HG03196 (cell line): ENCODE measurements around the gene BPIFB4.
"Not testable (repeated sequence)": the region's sequence is repeated elsewhere in the genome, so short reads cannot be mapped to it uniquely, and the experiment has no call there.

Experiments
- ATAC-seq: cut with Tn5 transposase; IDR thresholded peaks from one replicate; pipeline ENCODE4 v1.9.1; 2021; ENCODE audit not compliant: unreplicated experiment

BPIFB4 gene

DNA sequence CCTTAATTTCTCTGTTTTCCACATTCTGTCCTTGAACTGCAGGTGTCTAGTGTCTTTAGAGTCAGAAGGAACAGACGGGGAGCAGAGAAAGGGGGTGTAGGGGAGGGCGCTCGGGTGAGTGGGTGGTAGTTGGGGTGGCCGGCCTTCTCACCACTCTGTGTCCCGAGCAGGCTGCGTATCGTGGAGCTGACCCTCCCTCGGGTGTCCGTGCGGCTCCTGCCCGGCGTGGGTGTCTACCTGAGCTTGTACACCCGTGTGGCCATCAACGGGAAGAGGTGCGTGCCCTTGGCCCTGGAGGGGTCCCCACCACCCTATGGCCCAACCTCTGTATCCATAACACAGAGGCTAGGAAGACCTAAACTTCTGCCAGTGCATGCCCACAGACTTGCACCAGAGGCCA lies 5.3 kb downstream of the BPIFB4 start:
- no peak for ATAC-seq

DNA sequence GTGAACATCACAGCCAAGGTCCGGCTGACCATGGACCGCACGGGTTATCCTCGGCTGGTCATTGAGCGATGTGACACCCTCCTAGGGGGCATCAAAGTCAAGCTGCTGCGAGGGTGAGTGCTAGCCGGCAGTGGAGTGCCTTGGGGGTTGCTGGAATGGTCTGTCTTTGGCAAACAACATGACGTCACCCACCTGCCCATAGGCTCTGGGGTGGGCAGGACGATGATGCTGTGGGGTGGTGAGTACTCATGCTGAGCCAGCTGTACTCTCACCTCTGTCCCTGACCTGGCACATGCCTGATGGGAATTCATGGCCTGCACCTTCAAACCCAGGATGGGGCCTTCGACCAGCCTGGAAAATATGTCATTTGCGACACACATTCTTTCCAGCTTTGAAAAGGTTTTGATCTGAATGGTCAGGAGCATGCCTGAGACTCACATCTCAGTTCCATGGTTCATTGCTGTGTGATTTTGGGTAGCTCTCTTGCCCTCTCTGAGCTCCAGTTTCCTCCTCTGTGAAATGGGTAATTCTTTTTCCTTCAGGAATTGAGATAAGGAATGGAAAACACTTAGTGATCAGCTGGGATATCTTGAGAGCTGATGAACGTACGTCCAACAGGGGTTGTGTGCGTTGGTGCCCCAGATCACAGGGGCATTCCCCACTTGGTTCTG lies 6.7 kb downstream of the BPIFB4 start:
- ATAC-seq, result no peak

DNA sequence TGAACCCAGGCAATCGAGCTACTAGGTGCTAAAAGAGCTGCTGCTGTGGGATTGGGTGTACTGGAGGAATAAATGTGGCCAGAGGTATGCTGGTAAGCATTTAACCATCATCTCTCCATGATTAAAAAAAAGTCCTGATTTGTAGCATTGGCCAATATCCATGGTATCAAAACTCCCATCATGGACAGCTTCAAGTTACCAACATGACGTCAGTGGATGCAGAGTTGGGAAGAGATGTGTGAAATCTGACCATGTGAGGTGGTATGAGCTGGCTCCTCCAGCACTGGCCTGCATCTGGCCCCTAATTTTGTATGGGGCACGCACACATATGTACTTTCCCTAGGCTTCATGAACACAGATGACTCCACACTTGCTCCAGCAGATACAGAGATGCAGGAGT lies 11.7 kb downstream of the BPIFB4 start:
- no peak for ATAC-seq

DNA sequence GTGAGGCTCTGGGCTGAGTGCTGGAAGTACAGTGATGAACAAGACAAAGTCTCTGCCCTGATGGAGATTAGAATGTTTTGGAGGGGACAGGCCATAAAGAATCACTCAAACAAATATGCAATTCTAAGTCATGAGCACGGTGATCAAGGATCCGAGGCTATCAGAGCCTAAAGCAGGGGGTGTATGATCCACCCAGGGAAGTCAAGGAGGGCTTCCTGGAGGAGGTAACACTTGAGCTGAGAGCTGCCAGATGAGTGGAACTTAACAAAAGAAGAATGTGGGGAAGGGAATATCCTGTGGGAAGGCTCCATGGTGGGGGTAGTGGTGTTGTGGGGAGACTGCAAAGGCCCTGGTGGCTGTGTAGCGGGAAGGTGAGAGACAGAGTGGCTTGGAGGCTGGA lies 12.2 kb downstream of the BPIFB4 start:
- no peak for ATAC-seq

DNA sequence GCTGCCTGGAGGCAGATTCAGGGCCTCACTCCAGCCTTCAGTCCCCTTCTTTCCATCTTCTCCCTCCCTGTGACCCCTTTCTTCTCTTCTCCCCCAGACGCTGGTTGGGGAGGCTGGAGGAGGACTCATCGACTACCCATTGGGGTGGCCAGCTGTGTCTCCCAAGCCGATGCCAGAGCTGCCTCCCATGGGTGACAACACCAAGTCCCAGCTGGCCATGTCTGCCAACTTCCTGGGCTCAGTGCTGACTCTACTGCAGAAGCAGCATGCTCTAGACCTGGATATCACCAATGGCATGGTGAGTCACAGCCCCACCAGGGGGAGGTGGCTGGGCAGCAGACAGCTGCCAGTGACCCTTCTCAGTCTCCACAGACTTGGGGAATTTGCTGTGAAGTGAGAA lies 12.9 kb downstream of the BPIFB4 start:
- no peak for ATAC-seq

DNA sequence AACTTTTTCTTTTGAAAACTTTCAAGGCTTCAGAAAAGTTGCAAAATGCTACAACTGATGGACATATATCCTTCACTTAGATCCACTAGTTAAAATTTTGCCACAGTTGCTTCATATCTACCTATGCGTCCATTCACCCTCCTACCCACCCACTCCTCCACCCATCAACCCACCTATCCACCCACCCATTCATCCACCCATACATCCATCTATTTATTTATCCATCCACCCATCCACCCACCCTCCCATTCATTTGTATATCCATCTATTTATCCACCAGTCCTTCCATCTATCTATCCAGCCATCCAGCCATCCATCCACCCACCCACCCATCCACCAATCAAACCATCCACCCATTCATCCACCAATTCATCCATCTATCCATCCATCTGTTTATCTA lies 13.6 kb downstream of the BPIFB4 start:
- no peak for ATAC-seq

DNA sequence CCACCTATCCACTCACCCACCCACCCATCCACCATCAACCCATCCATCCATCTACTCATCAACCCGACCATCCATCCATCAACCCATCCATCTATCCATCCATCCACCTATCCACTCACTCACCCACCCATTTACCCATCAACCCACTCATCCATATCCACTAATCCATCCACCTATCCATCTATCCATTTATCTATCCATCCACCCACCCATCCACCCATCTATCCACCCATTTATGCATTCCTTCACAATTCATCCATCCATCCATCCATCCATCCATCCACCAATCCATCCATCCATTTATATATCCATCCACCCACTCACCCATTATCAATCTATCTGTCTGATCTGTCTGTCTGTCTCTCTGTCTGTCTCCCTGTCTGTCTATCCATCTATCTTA lies 14.1 kb downstream of the BPIFB4 start:
- no peak for ATAC-seq

DNA sequence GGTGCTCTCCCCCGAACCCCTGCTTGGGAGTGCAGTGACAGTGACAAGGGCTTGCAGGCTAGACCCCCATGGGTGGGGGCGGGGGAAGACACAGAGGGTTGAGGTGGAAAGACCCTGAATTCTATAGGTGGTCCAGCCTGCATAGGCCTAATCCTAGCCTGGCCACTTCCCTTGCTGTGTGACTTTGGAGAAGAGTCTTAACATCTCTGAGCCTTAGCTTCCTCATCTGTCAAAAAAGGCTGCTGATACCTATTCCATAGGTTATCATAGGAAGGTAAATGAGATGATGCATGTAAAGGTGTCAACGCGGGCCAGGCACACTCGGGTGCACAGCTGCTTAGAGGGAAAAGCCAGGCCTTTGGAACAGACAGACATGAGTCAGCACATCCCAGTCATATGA lies 15.8 kb downstream of the BPIFB4 start:
- no peak for ATAC-seq

DNA sequence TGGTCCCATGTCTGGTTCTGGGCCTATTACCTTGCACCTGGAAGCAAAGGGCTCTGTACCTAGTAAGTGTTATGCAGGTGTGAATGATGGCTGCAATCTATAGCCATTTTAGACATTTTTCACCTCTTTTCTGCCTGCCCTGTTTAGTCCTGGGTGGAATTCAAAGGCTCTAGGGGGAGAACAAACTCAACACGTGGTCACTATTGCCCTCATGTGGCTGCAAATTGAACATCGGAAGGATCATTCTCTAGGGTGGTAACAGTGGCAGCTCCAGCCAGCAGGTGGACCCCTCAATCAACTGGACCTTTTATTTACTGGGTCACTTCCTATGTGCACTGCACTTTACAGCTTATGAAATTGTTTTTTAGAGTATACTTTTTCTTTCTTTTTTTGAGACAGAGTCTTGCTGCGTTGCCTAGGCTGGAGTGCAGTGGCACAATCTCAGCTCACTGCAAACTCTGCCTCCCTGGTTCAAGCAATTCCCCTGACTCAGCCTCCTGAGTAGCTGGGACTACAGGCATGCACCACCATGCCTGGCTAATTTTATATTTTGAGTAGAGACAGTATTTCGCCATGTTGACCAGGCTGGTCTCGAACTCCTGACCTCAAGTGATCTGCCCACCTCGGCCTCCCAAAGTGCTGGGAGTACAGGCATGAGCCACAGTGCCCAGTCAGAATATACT lies 16.6 kb downstream of the BPIFB4 start:
- ATAC-seq, result not testable (repeated sequence)

DNA sequence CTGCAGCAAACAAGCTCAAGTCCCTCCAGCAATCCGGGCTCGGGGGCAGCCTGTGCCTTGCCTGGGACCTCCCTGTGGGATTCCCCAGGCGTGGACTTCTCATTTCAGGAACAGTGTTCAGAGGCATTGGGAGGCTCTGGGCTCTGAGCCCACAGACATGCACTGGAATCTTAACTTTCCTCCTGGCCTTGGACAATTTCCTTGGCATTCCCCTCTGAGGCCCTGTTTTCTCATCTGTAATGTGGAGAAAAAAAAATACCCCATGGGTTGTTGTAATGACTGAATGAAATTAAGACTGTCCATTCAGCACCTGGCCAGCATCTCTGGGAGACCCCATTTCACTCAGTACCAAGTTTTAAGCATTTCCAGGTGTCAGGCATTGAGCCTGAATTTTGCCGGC lies 17.6 kb downstream of the BPIFB4 start:
- ATAC-seq, result no peak

DNA sequence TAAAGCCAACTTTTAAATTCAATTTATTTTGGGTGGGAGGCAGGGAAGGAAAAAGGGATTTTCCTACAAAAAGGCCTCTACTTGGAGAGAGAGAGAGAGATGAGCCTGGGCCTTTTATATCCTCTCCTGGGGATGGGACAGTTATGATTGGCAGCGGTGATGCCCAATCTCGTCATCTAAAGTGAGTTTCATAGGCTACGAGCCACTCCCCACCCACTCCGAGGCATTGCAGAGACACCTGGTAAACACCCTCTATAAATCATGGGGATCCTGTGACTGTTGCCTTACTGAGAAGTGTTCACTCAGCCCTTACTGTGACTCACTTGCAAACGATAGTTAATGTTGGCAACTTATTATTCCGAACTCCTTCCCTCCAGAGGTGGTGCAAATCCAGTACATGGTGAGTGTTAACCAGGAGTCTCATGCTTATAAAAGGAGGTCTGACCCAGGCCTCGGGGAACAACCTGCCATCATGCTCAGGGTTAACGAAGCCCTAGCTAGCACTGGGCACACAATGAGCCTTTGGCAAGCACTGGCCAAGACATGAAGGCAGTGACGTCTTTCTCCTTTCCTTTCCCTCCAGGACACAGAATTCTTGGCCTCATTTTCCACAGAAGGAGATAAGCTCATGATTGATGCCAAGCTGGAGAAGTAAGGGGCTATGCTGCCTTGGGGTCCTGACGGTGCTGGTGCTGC lies 20.5 kb downstream of the BPIFB4 start:
- no peak for ATAC-seq

DNA sequence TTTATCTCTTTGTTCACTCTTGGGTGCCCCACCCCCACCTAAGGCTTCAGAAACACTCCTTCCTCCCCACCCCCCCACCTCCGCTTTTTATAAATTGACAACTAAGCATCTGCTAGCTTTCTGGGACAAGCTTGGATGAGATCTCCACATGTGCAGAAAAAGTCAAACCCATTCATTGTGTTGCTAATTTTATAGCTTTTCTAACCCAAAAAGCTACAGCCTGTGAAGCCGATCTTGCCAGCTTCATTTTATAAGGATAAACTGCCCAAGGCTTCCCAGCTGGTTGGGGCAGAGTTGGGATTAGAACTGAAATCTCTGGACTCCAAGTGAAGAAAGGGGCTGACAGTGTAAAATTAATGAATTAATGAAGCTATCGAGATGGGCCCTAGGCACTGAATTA lies 24.1 kb downstream of the BPIFB4 start:
- no peak for ATAC-seq

DNA sequence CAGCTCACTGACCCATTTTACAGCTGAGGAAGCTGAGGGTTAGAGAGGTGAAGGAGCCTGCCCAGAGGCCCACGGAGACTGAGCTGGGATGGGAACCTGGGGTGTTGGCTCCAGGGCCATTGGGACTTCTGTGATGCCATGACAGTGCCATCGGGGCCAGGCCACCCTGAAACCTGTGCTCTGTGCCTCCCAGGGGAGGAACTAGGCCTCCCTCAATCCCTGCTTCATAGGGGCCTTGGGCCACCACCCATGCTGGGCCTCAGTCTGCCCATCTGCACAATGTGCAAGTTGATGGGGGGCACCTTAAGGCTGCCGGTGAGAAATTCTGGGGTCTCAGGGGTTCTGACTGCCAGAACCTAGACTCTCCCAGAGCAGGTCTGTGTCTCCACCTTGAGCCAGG lies 24.9 kb downstream of the BPIFB4 start:
- ATAC-seq, result no peak

DNA sequence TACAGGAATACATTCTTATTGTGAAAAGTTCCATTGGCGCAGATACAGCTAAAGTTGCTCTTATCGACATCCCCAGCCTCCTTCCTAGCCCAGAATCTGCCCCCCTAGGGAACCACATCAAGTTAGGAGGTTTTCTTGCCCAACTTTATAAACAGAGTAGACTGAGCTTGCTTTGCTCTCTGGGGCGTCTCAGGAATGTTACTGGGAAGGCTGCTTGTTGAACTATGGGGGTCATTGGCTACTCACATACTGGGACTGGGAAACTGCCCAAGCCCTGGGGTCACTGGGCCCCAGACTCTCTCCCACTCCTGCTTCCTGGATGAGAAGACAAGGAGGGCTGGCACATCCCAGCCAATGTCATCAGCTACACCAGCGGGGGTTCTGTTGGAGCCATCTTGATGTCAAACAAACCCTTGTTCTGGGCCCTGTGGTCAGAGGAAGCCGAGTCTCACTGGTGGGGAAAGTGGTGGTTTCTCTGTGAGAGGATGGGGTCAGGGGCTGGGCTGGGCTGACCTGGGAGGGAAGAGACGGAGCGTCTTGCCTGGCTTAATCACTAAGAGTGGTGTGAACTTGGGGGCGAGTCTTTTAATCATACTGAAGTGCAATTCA lies 26.0 kb downstream of the BPIFB4 start:
- ATAC-seq, result no peak

DNA sequence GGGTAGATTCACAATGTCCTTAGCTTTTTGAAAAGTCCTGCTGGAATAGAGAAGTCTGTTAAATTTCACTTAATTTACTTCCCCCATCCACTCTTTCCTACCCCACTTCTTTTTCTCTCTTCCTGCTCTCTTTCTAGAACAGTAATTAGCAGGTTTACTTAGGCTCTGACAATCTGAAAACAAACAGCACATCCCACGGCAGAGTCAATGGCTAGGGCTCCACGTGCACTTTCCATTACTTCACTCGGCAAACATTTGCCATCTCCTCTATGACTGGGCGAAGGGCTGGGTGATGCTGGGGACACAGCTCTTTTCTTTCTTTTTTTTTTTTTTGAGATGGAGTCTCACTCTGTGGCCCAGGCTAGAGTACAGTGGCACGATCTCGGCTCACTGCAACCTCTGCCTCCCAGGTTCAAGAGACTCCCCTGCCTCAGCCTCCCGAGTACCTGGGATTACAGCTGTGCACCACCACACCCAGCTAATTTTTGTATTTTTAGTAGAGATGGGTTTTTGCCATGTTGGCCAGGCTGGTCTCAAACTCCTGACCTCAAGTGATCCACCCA lies 26.7 kb downstream of the BPIFB4 start:
- ATAC-seq, result not testable (repeated sequence)

DNA sequence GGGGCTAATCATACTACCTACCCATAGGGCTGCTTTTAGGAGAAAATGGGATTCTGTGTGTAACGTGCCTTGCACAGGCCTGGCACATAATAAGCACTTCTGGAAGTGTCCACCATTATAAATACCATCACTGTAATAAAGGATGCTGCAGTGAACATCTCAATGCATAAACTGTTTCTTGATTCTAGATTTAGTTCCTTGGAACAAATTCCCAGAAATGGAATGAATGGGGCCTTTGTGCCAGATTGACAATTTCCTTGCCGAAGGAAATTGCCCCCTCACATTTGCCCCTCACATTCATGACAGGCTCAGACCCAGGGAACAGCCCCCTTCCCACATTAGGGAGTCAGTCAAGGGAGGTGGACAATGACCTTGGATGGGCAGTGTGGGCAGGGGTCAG lies 29.2 kb downstream of the BPIFB4 start:
- ATAC-seq, result no peak

DNA sequence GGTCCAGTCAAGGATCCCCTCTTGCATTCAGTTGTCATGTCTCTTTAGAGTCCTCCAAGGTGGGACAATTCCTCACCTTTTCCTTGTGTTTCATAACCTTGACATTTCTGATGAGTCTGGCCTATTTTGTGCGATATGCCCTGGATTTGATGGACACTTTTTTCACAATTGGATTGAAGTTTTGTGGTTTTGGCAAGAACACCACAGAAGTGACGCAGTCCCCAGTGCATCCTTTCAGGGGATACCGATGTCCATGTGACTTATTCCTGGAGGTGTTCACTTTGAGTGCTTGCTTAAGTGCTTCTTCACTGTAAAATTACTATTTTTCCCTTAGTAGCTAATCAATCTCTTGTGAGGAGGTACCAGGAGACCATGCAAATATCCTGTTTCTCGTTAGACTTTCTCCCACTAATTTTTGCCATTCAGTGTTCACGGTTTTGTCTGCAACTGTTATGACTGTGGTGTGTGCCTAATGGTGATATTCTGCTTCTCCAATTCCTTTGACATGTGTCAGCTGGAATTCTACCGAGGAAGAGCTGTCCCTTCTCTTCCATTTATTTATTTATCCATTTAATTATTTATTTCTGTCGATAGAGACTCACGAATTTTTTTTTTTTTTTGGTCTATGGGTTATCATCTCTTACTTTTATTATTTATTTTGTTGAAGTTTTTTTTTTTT lies 30.8 kb downstream of the BPIFB4 start:
- ATAC-seq, result no peak

DNA sequence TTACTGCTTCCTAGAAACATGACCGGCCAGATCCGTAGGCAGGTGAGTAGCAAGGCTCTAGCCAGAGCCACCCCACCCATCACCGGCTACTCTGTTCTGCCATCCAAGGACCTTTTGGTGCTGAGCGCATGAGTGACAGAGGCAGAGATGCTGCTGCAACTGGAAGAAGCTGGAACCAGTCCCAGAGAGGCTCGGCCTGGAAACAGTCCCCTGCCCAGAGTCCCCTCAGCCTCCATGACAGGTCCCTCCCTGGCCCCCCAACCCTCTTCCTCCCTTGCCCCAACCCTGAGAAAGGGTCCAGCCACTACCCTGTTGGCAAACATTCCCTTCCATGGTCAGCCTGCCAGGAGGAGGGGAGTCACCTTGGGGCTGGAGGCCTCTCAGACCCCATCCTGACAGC lies 31.9 kb downstream of the BPIFB4 start:
- no peak for ATAC-seq

DNA sequence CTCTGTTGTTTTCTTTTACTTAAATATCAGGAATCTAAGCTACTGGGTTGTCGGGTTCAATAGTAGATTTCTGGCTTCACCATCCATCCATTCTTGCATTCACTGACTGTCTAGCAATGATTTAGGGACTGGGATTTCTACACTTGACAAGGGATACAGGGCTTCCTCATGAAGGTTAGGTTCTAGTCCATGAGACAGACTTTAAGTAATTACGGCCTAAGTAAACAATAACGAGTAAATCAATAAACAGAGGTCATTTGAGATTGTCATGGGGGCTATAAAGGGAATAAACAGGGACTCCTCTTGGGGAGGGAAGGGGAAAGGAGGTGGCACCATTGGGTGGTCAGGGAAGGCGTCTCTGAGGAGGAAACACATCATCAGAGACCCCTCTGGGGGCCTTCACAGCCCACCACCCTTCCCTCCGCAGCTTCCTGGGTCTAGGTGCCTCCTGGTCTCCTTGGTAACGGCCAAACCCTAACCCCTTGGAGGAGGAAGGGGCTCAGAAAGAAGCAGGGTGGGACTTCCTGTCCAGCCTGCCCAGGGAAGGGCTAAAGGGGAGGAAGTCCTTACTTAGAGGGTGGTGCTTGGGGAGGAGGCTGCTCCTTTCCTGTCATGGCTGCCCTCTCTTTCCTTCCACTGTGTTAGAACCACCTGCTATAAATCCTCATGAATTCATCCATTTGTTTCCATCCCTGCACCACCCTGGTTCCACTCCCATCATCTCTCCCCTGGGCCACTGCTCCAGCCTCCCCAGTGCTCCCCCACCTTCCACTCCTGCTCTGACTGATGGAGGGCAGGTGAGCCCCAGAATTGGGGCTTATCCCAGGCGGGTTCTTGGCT lies 33.3 kb downstream of the BPIFB4 start:
- no peak for ATAC-seq

DNA sequence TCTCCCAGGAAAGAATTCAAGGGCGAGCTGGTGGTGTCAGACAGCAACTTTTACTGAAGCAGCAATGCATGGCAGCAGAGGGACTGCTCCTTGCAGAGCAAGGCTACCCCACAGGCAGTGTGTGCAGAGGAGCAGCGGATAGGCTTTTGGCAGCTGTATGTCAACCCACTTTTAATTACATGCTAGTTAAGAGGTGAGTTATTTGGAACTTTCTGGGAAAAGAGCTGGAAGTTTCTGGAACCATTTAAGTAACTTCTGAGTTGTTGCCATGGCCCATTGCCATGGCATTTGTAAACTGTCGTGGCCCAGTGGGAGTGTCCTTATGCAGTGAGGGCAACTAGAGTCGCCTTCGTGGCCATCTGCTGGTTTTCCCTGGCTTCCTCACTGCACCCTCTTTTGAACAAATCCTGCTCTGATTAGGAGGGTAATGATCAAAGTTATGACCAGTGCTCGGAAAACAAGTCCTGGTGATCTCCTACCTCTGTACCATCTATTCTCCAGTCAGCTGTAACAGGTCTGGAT lies 34.0 kb downstream of the BPIFB4 start:
- ATAC-seq, result no peak
